Right lobe of liver (tissue), 6 donors: ENCODE measurements around the gene MEAK7. TPM values are rescaled to one million over a fixed set of nuclear protein-coding genes. Genes with fewer than 3 reads are reported as not detected.

Source experiments
- ATAC-seq, 4 donors: fragments of 200-7000 bp; cut with Tn5 transposase; one replicate each; pipeline ENCODE4 v1.9.1; 2020; ENCODE audit warnings: mild to moderate bottlenecking in 4 of 4, moderate library complexity in 4 of 4
- DNase-seq, 3 donors: peaks; one replicate each; pipeline ENCODE4 v3.0.0-alpha.2; 2020
- H3K27ac ChIP-seq, 3 donors: fragments of 200-600 bp; one replicate each; pipeline ENCODE4 v1.8.0; 2022
- H3K27me3 ChIP-seq, 2 donors: fragments of 200-600 bp; one replicate each; pipeline ENCODE4 v1.8.0; 2022
- H3K36me3 ChIP-seq, 4 donors: fragments of 200-600 bp; sonication (generic) in 1 of 4; one replicate each; pipeline versions ENCODE4 v1.5.1 to v1.8.0; 2017 to 2022; ENCODE audit warnings: control low read depth in 1 of 4
- H3K4me1 ChIP-seq, 4 donors: fragments of 200-600 bp; sonication (generic) in 1 of 4; one replicate each; pipeline versions ENCODE4 v1.5.1 to v1.8.0; 2017 to 2022; ENCODE audit warnings: control low read depth in 1 of 4
- H3K4me3 ChIP-seq, 3 donors: fragments of 200-600 bp; one replicate each; pipeline ENCODE4 v1.8.0; 2022
- H3K9me3 ChIP-seq, 4 donors: fragments of 200-600 bp; sonication (generic) in 1 of 4; one replicate each; pipeline versions ENCODE4 v1.5.1 to v1.8.0; 2017 to 2022; ENCODE audit warnings: control low read depth in 1 of 4
- CTCF ChIP-seq, 4 donors: fragments of 200-600 bp in 3 of 4; fragments of 450-650 bp in 1 of 4; IDR thresholded peaks; one replicate each; pipeline versions ENCODE4 v1.5.1 to v1.8.0; 2016 to 2022; ENCODE audit warnings: antibody characterized with exemption in 4 of 4, mild to moderate bottlenecking in 2 of 4
- POLR2A ChIP-seq: fragments of 450-650 bp; IDR thresholded peaks from one replicate; pipeline ENCODE4 v1.6.1; 2017; ENCODE audit warnings: antibody characterized with exemption, mild to moderate bottlenecking
- WGBS: methylation state at CpG from one replicate; pipeline ENCODE4 v1.1.6; 2018; ENCODE audit warnings: low coverage, low lambda C conversion rate; ENCODE audit not compliant: insufficient coverage; ENCODE audit errors: missing lambda C conversion rate; 5-methylcytosine and 5-hydroxymethylcytosine counted together
- intact Hi-C, 2 donors: fragments of 100-400 bp; cut with DNase I; formaldehyde crosslinking; loops; one replicate each; pipeline versions ENCODE4 v1.11.2 to v1.14.1; 2022
- total RNA-seq, 6 experiments: library from RNA; depleted of rRNA in 2 of 6; stranded (reverse); fragments of >200 nt in 2 of 6; fragmentation: NEBNext Ultra II Directional in 3 of 6; extraction: Animal tissue kit (Norgen Biotek cat#: 25700) in 3 of 6; gene quantifications; one replicate each; pipeline versions ENCODE4 v1.1.0 to v1.2.4, GENCODE V29; 2016 to 2023
- donor health status: DM: no; HTN: yes; CAD: no.
- donor health status: DM: no; HTN: no; CAD: no.
- donor health status: DM: no; HTN: no; CAD: no.
- donor health status: DM: no; HTN: yes; CAD: no.
- donor health status: DM: no; HTN: yes; CAD: no.

The MEAK7 gene
- total RNA-seq, 6 experiments from 2014 or later = 2.9 to 5.2 (median 3.4) TPM

GRCh38 chr16:84482951-84483881 is 21.2 kb downstream of the MEAK7 start:
- no peaks in the 10 kb centered on the region for H3K27me3 ChIP-seq
- no peaks in the 10 kb centered on the region for H3K4me1 ChIP-seq
- intact Hi-C loops = loop anchor here in 1 of 2 donors (5.0 kb wide), 1 partner anchor 206 kb away; no protein-coding TSS in a partner anchor
- no peaks in the 10 kb centered on the region for H3K36me3 ChIP-seq
- WGBS = 88% methylated on average over 11 of the region's 25 CpGs
- no peak for ATAC-seq
- no peak overlapping the region for H3K4me3 ChIP-seq
- DNase-seq = peak in 1 of 3 donors; percentile 36
- no peaks in the 10 kb centered on the region for H3K9me3 ChIP-seq
- no peak overlapping the region for H3K27ac ChIP-seq
- TF ChIP-seq CTCF (IDR thresholded peaks at IDR 0.05) (no peak), POLR2A (no peak)

GRCh38 chr16:84482001-84482891 is 22.2 kb downstream of the MEAK7 start:
- H3K4me3 ChIP-seq = no peak overlapping the region
- no peak for ATAC-seq
- DNase-seq = peak in 1 of 3 donors; percentile 45
- H3K36me3 ChIP-seq = no peaks in the 10 kb centered on the region
- TF ChIP-seq POLR2A = no peak
- no peak for TF ChIP-seq CTCF (IDR thresholded peaks at IDR 0.05)
- no peaks in the 10 kb centered on the region for H3K4me1 ChIP-seq
- no peak overlapping the region for H3K27ac ChIP-seq
- intact Hi-C loops = loop anchor here in 1 of 2 donors (5.0 kb wide), 1 partner anchor 205 kb away; no protein-coding TSS in a partner anchor
- no peaks in the 10 kb centered on the region for H3K27me3 ChIP-seq
- WGBS = 86% methylated on average over 4 of the region's 33 CpGs
- no peaks in the 10 kb centered on the region for H3K9me3 ChIP-seq

GRCh38 chr16:84481051-84481735 is 23.3 kb downstream of the MEAK7 start:
- Histone ChIP-seq H3K27me3 (no peaks in the 10 kb centered on the region), H3K9me3 (no peaks in the 10 kb centered on the region), H3K4me1 (no peaks in the 10 kb centered on the region), H3K4me3 (no peak overlapping the region), H3K36me3 (no peaks in the 10 kb centered on the region), H3K27ac (no peak overlapping the region)
- intact Hi-C loops = loop anchor here in 1 of 2 donors (5.0 kb wide), 1 partner anchor 204 kb away; no protein-coding TSS in a partner anchor
- no peak for ATAC-seq
- no peak for DNase-seq
- 81% methylated on average over 4 of the region's 26 CpGs for WGBS
- TF ChIP-seq POLR2A (no peak), CTCF (IDR thresholded peaks at IDR 0.05) (no peak)
